ENCODE measurements around the gene CHRM4.
"Not testable (repeated sequence)": the region's sequence is repeated elsewhere in the genome, so short reads cannot be mapped to it uniquely, and the experiment has no call there.

The CHRM4 gene

DNA sequence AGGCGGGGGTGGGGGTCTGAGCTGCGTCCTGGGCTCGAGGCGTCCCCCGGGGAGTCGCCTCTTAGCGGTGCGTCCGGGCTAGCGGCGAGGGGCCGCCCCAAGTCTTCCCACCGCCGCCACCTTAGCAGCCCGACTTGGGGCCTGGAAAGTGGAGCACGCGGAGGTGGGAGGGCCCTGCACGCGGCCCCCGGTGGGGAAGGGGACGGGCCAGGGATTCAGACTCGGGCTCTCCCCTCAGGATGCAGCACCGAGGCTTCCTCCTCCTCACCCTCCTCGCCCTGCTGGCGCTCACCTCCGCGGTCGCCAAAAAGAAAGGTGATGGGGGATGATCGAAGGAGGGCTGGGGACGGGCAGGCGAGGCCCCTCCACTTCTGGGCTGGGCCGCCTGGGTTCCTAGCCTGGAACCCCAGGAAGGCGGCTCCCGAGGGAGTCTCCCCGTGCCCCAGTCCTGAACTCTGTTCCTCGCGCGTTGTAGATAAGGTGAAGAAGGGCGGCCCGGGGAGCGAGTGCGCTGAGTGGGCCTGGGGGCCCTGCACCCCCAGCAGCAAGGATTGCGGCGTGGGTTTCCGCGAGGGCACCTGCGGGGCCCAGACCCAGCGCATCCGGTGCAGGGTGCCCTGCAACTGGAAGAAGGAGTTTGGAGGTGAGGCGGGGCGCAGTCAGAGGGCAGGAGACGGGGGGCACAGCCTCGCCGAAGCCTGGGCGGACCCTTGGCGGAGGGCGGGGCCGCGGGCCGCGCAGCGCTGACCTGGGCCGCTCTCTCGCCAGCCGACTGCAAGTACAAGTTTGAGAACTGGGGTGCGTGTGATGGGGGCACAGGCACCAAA lies 9.5 kb downstream of the CHRM4 start:
- DNase-seq, result peak; percentile 79

DNA sequence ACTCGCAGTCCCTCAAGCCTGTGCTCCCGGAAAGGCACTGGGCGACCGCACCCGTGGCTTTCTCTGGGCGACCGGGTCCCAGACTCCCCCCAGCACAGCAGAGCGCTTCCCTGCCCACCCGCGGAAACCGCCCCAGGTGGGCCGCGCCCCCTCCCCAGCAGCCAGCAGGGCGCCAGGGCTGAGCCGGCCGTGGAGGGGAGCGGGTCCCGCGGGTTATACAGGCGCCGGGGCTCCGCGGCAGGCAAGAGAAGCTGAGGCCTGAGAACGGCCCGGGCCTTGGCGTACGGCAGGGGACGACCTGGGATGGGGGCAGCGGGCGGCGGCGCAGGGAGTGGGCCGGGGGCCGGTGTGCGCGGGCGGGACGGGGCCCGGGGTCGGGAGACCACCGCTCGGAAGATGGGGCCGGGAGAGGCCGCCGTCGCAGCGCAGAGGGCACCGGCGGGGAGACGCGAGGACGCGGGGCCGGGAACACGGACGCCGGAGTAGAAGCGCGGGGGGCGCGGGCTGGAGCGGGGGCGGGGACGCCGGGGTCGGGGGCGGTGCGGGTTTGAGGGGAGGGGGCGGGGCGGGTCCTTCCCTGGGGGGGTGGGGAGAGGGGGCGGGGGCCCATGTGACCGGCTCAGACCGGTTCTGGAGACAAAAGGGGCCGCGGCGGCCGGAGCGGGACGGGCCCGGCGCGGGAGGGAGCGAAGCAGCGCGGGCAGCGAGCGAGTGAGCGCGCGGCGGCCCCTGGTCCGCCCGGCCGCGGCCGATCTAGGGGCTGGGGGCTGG lies 10.3 kb downstream of the CHRM4 start, which contains the start of gene MDK:
MDK (plus strand) TSS at position 622 of the 771 bp plus-strand sequence. CDS start 389 bp downstream, outside the sequence.
- peak; percentile 90 for DNase-seq

DNA sequence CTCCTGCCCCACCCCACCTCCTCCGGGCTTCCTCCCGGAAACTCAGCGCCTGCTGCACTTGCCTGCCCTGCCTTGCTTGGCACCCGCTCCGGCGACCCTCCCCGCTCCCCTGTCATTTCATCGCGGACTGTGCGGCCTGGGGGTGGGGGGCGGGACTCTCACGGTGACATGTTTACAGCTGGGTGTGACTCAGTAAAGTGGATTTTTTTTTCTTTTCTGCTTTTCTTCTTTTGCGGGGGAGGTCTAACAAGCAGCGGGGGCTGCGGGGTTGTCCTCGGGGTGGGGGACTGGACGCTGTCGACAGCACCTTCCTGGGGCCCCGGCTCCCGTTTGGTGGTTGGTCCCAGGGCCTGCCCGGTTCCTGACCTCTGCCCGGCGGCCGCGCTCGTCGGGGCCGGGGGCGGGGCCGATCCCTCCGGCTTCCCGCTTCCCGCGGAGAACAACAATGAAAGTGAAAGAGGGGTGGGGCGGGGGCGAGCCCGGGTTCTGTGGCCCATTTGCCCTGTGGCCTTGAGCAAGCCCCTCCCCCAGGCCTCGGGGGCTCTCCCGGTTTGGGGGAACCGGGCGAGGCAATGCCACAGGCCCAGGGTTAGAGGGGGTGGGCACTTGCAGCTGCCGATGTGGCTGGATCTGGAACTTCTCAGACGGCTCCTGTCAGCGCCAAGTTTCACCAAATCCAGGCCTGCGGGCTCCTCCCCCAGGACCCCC lies 11.1 kb downstream of the CHRM4 start:
- peak; percentile 94 for DNase-seq

DNA sequence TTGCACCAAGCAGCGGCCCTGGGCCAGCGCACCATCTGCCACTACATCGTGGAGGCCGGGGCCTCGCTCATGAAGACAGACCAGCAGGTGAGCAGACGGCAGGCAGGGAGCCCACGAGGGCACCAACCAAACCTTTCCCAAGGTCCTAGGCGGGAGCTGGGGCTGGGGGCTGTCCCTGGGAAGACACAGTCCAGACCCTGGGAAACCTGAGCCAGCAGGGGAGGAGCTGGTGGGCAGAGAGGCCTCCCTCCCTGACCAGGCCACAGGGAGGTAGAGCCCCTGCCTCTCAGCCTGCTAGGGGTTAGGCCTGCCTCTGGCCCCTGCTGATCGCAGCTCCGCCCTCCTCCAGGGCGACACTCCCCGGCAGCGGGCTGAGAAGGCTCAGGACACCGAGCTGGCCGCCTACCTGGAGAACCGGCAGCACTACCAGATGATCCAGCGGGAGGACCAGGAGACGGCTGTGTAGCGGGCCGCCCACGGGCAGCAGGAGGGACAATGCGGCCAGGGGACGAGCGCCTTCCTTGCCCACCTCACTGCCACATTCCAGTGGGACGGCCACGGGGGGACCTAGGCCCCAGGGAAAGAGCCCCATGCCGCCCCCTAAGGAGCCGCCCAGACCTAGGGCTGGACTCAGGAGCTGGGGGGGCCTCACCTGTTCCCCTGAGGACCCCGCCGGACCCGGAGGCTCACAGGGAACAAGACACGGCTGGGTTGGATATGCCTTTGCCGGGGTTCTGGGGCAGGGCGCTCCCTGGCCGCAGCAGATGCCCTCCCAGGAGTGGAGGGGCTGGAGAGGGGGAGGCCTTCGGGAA lies 11.9 kb downstream of the CHRM4 start:
- peak; percentile 99 for DNase-seq

DNA sequence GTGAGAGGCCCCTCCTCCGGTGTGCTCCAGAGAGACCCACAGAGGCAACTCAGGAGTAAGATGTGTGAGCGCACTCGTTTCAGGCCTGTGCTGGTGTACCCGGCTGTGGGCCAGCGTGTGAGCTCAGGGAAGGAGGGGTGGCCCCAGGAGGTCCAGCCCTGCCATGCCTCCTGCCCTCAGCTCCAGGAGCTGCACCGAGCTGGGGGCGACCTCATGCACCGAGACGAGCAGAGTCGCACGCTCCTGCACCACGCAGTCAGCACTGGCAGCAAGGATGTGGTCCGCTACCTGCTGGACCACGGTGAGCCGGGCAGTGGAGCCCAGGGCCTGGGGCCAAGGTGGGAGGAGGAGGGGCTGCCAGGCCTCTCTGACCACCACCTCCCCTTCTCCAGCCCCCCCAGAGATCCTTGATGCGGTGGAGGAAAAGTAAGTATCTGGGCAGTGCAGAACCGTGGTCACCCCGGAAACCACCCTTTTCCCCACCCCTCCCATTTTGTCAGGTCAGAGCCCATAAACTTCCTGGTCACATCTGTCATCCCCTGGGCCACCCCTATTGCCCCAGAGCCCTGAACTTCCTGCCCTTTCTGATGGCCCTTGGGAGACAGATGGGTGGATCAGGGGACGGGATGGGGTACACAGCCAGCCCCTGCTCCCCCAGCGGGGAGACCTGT lies 12.6 kb downstream of the CHRM4 start:
- peak; percentile 61 for DNase-seq

DNA sequence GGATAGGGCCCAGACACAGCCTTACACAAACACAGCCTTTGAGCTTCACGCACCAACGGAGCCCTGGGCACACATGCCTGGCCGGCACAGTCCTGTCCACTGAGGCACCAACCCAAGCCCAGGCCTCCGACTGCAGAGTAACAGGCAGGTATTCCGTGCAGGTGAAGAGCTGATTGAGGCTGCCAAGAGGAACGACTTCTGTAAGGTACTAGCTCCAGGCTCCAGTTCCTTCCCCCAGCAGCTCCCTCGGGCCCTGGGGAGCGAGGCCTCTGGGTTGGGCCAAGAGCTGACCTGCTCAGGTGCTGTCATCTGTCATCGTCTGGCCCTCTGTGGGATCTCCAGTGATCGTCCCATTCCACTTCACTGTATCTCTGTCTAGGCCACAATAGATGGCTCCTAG lies 13.3 kb downstream of the CHRM4 start:
- peak; percentile 58 for DNase-seq

DNA sequence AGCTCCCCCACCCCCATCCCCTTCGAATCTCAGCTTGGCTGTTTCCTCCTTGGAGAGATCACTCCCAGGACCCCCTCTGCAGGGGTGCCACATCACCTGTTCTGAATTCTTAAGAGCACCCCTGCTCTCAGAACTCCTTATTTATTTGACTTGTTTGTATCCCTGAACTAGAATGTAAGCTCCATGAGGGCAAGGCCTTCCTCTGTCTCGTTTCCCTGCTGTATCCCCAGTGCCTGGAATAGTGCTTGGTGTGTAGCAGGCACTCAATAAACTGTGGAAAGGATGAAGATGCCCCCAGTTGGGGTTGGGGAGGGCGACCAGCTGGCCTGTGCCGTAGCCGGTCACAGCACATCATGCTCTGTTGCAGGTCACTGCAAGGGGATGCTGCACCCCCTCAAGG lies 13.7 kb downstream of the CHRM4 start:
- DNase-seq, result no peak

DNA sequence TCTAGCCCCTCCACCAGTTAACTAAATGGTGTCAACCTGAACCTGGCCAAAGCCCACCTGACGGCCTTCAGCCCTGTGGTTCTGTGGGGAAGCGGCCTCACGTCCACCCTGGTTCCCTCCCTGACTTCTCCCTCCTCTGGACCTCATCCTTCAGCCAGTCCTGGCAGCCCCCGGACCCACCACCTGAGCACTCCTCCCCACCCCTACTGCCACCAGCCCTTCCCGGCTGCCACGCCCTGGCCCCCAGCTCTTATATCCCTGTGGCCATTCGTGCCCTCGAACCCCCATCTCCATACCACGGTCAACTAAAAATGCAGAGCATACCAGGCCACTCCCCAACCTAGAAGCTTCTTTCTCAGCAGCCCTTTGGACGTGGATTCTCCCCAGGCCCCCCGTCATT lies 14.3 kb downstream of the CHRM4 start:
- no peak for DNase-seq

DNA sequence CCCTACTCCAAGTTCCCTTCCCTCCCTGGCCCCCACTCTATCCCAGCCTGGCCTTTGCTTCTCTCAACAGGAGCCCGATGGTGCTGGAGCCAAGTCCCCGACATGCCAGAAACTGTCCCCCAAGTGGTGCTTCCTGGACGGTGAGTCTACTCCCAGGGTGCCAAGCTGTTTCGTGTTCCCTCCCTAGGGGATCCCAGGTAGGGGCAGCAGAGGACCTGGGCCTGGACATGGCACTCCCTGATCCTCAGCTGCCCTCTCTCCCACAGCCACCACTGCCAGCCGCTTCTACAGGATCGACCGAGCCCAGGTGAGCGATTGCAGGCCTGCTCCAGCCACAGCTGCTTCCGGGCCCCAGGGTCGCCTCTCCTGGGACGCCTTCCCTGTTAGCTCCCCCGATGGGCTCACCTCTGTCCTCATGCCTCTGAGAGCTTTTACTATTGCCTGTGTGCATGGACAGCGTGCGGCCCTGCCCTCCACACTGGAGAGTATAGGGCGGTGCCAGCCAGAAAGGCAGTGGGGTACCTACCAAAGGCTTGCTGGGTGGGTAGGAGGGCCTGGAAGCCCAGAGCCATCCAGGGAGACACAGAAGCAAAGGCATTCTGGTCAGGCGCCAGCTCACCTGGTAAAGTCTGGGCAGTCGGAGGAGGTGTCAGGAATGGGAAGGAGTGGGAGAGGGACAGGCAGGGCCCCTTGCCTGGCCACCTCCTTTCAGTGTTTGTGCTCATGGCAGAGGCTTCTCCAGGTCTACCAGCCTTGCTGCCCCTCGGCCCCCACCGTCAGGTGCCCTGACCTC lies 15.1 kb downstream of the CHRM4 start:
- peak; percentile 55 for DNase-seq

DNA sequence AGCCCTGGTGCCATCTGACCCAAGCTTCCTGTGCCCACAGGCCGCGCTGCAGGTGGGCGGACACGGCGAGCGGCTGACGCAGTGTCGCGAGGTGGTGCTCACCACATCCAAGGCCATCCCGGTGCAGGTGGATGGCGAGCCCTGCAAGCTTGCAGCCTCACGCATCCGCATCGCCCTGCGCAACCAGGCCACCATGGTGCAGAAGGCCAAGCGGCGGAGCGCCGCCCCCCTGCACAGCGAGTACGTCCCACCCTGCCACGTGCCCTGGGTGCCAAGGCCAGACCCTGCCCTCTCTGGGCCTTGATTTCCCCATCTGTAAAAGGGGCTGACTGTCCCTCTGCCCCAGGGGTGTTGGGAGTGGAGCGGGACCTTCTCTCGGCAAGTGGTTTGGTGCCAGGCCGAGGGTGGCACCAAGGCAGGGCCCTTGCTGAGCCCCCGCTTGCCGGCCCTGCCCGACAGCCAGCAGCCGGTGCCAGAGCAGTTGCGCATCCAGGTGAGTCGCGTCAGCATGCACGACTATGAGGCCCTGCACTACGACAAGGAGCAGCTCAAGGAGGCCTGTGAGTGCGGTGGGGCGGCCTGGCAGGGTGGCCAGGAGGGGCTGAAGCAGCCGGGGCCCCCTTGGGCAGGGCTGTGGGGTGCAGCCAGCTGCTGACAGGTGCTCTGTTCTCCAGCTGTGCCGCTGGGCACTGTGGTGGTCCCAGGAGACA lies 16.0 kb downstream of the CHRM4 start:
- DNase-seq, result no peak

DNA sequence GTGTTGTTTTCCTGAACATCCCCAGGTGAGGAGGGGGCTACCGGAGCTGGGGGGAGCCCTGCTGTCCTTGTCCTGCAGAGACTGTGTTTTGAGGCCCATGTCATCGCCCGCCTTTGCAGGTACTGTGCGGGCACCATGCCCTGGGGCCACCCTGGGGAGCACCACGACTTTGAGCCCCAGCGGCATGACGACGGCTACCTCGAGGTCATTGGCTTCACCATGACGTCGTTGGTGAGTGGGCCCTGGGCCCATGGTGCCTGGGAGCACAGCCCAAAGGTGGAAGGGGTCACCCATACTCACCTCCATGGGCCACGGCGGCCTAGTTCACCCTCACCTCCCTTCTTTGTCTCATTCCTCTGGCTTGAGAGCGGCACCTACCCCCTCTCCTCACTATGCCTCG lies 16.8 kb downstream of the CHRM4 start:
- no peak for DNase-seq

DNA sequence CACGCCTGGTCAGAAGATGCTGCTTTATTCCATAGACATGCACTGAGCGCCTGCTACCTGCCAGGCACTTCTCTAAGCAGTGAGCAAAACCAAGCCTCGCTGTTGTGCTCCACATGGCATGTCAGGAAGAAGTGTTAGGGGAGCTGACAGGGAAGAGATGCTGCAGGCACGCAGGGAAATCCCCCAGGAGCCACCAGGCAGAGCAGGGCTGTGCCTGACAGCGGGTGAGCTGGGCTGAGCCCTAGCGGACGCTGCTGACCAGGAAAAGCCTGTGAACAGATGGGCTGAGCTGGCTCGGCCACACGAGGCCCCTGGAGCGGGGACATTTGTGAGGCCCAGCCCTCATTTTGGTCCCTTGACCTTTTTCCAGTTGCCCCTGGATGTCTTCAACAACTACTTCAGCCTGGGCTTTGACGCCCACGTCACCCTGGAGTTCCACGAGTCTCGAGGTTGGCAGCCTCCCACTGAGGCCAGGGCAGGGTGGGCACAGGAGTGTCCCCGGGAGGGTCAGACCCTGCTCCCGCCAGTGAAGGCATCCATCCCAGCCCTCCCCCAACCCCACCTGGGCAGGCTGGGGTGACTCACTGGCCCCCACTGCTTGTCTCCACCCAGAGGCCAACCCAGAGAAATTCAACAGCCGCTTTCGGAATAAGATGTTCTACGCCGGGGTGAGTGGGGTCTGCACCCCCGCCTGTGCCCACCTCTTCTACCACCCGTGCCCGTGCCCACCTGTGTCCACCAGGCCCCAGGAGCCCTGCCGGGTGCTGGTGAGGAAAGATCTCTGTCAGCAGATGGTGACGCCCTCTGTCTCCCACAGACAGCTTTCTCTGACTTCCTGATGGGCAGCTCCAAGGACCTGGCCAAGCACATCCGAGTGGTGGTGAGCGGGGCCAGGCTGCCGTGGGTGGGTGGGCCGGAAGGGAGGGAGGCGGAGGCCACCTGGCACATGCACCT lies 17.5 kb downstream of the CHRM4 start:
- no peak for DNase-seq

DNA sequence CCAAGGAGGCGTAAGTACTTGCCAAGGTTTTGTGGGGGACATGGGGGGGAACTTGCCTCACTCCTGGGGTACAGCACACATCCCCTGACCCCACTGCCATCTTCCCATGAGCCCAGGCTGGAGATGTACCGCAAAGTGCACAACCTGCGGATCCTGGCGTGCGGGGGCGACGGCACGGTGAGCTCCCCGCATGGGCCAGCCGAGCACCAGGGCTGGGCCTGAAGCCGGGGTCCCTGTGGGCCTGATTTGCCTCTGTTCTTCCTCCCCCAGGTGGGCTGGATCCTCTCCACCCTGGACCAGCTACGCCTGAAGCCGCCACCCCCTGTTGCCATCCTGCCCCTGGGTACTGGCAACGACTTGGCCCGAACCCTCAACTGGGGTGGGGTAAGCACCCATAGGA lies 19.1 kb downstream of the CHRM4 start:
- DNase-seq, result not testable (repeated sequence)

DNA sequence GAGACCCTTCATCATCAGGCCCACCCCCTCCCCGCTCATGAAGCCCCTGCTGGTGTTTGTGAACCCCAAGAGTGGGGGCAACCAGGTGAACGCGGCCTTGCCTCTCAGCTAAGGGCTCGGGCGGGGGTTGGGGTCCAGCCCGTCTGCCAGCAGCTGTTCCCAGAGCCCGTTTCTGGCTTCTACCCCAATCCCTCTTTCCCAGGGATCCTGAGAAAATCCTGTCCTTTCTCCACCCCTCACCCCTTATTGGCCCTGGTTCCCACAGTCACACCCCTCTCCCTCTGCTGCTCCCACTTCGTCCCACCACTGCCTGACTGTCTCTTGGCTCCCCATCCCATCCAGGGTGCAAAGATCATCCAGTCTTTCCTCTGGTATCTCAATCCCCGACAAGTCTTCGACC lies 19.5 kb downstream of the CHRM4 start:
- no peak for DNase-seq

DNA sequence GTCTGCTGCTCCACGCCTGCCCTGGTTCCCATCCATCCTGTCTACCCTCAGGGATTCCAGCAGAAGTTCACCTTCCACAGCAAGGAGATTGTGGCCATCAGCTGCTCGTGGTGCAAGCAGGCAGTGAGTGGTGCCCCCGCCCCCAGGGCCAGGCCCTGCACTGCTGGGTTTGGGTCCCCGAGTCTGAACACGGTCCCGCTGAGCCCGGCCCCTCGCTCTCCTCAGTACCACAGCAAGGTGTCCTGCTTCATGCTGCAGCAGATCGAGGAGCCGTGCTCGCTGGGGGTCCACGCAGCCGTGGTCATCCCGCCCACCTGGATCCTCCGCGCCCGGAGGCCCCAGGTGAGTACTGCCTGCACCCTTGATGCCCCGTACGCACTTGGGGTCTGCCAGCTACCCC lies 20.3 kb downstream of the CHRM4 start:
- not testable (repeated sequence) for DNase-seq

DNA sequence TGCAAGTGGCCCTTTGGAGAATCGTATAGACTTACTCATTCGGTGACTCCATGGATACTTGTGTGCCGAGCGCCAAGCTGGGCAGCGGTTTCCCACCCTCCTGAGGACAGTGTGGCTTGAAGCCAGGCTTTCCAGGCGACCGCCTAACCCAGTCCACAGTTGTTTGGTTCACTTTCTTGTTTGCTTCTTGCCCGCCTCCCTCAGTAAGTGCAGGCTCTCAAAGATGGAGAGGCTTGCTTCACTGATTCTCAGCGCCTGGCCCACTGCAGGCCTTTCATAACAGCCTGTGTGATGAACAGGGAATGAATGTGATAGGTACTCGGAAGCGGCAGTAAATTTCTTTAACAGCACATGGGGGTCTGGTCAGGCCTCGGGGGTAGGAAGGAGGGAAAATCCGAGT lies 21.3 kb downstream of the CHRM4 start:
- no peak for DNase-seq

DNA sequence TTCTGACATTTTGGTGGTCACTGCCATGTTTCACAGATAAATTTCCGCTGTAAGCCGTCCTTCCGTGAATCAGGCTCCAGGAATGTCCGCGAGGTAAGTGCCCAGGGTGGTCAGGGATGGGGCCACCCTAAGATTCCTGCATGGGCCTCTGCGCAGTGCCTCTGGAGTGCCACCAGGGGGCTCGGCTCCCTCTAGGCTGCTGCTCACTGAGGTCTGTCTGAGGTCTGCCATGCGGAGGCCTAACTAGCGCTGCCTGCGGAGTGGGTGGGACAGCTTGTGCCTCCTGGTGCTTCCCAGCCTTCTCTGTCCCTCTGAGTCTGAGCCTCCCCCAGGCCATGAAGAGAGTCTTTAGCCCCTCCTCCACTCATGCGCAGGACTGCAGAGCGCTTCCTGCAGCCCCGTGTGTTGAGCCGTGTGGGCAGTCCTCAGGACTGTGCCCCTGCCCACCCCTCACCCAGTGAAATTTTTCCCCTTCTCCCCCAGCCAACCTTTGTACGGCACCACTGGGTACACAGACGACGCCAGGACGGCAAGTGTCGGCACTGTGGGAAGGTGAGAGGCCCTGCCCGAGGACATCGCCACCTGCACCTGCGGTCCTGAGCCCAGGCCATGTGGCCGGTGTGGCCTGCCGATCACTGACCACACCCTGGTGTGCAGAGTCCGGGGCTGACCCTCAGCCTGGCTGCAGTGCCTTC lies 22.0 kb downstream of the CHRM4 start:
- peak; percentile 96 for DNase-seq

DNA sequence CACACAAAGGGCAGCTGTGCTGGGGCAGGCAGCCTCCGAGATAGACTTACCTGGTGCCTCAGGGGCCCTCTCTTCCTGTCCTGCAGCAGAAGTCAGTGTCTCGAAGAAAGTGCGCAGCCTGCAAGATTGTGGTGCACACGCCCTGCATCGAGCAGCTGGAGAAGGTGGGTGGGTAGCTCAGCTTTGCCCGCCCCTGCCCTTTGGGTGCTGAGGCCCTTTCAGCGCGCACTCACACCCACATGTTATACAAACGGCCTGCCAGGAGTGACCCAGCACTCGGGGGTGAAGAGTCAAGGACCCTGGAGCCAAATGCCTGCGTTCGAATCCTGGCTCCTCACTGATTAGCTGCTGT lies 23.7 kb downstream of the CHRM4 start:
- no peak for DNase-seq

All from islet precursor cell (in vitro differentiated cells).